Hepatocyte (in vitro differentiated cells): ENCODE results near the gene NECAB3. TPM values are rescaled to one million over a fixed set of nuclear protein-coding genes. Genes with fewer than 3 reads are reported as not detected.
"Not testable (repeated sequence)": the region's sequence is repeated elsewhere in the genome, so short reads cannot be mapped to it uniquely, and the experiment has no call there.

Source experiments
- DNase-seq: peaks from one replicate; pipeline ENCODE4 v3.0.0-alpha.2; 2016; ENCODE audit warnings: low spot score
- H2AFZ ChIP-seq: fragments of 200-600 bp; sonication (generic); 2 replicates; pipeline ENCODE4 v1.6.0; 2016; ENCODE audit warnings: antibody characterized with exemption, mild to moderate bottlenecking
- H3K27ac ChIP-seq: fragments of 200-600 bp; sonication (generic); 2 replicates; pipeline ENCODE4 v1.5.1; 2016; ENCODE audit warnings: mild to moderate bottlenecking
- H3K27me3 ChIP-seq: fragments of 200-600 bp; sonication (generic); 2 replicates; pipeline ENCODE4 v1.6.1; 2016
- H3K36me3 ChIP-seq: fragments of 200-600 bp; sonication (generic); replicated peaks from 2 replicates; pipeline ENCODE4 v1.5.1; 2016; ENCODE audit warnings: low read depth; ENCODE audit not compliant: insufficient read depth
- H3K4me1 ChIP-seq: fragments of 200-600 bp; sonication (generic); 2 replicates; pipeline ENCODE4 v1.5.1; 2016; ENCODE audit warnings: mild to moderate bottlenecking, moderate library complexity; ENCODE audit not compliant: insufficient read depth
- H3K4me2 ChIP-seq: fragments of 200-600 bp; sonication (generic); 2 replicates; pipeline ENCODE4 v1.6.0; 2016
- H3K4me3 ChIP-seq: fragments of 200-600 bp; sonication (generic); 2 replicates; pipeline ENCODE4 v1.5.1; 2016; ENCODE audit warnings: mild to moderate bottlenecking
- H3K79me2 ChIP-seq: fragments of 200-600 bp; sonication (generic); 2 replicates; pipeline ENCODE4 v1.6.0; 2017; ENCODE audit warnings: mild to moderate bottlenecking
- H3K9me2 ChIP-seq: fragments of 200-600 bp; sonication (generic); replicated peaks from 2 replicates; pipeline ENCODE4 v1.6.0; 2017; ENCODE audit warnings: mild to moderate bottlenecking; ENCODE audit not compliant: insufficient read depth
- H3K9me3 ChIP-seq: fragments of 200-600 bp; sonication (generic); 2 replicates; pipeline ENCODE4 v1.5.1; 2016; ENCODE audit warnings: low read depth, mild to moderate bottlenecking
- H4K20me1 ChIP-seq: fragments of 200-600 bp; sonication (generic); 2 replicates; pipeline ENCODE4 v1.6.0; 2016; ENCODE audit warnings: mild to moderate bottlenecking; ENCODE audit not compliant: insufficient read depth, poor library complexity, severe bottlenecking
- CTCF ChIP-seq: fragments of 200-600 bp; sonication (generic); IDR thresholded peaks from 2 replicates; pipeline ENCODE4 v1.5.1; 2016; ENCODE audit warnings: antibody characterized with exemption, mild to moderate bottlenecking; ENCODE audit not compliant: poor library complexity
- EZH2 ChIP-seq: fragments of 200-600 bp; sonication (generic); IDR thresholded peaks from 2 replicates; pipeline ENCODE4 v1.6.1; 2016; ENCODE audit warnings: antibody characterized with exemption, mild to moderate bottlenecking, borderline replicate concordance
- EZH2phosphoT487 ChIP-seq: fragments of 200-600 bp; sonication (generic); IDR thresholded peaks from one replicate; pipeline ENCODE4 v1.6.1; 2018; ENCODE audit warnings: antibody characterized with exemption, mild to moderate bottlenecking, low read depth, moderate library complexity; ENCODE audit not compliant: unreplicated experiment, severe bottlenecking
- WGBS: methylation state at CpG from one replicate; pipeline ENCODE4 v1.1.6; 2016; ENCODE audit warnings: low lambda C conversion rate; ENCODE audit errors: missing lambda C conversion rate; 5-methylcytosine and 5-hydroxymethylcytosine counted together
- polyA plus RNA-seq: library from polyadenylated mRNA; unstranded; fragments of >200 nt; fragmentation: Nextera tagmentation; extraction: Ambion mirVana; gene quantifications from 2 replicates; pipeline ENCODE4 v1.2.1, GENCODE V29; 2016
- total RNA-seq: library from RNA; depleted of rRNA; stranded (reverse); fragments of >200 nt; gene quantifications from 2 replicates; pipeline ENCODE4 v1.2.3, GENCODE V29; 2014

NECAB3 gene
- total and polyA plus RNA-seq, 2 experiments from 2014 or later = 50.6 to 55.4 TPM

- Histone ChIP-seq H4K20me1 (no peaks in the 10 kb centered on the region), H3K4me2 (no peak overlapping the region), H3K9me3 (no peaks in the 10 kb centered on the region), H3K9me2 (no peaks in the 10 kb centered on the region), H3K27ac (no peak overlapping the region), H3K4me3 (no peak overlapping the region), H2AFZ (no peak overlapping the region), H3K36me3 (no peaks in the 10 kb centered on the region), H3K4me1 (no peaks in the 10 kb centered on the region), H3K27me3 (no peaks in the 10 kb centered on the region), H3K79me2 (no peaks in the 10 kb centered on the region)
- WGBS = 95% methylated on average over 8 of the region's 8 CpGs
- no peak for DNase-seq
- no peak for TF ChIP-seq CTCF
- no peak for TF ChIP-seq EZH2
- TF ChIP-seq EZH2phosphoT487 = no peak
Measured at GRCh38 chr20:33703498-33704137, 29.4 kb upstream of the NECAB3 start.

GRCh38 chr20:33702861-33703260, 28.6 kb upstream of the NECAB3 start:
- Histone ChIP-seq H3K4me1 (no peaks in the 10 kb centered on the region), H3K4me2 (no peak overlapping the region), H3K9me2 (no peaks in the 10 kb centered on the region), H3K27me3 (no peaks in the 10 kb centered on the region), H3K9me3 (no peaks in the 10 kb centered on the region), H3K4me3 (no peak overlapping the region), H3K27ac (no peak overlapping the region), H4K20me1 (no peaks in the 10 kb centered on the region), H3K79me2 (no peaks in the 10 kb centered on the region), H3K36me3 (no peaks in the 10 kb centered on the region), H2AFZ (no peak overlapping the region)
- no peak for DNase-seq
- no peak for TF ChIP-seq EZH2
- no peak for TF ChIP-seq EZH2phosphoT487
- TF ChIP-seq CTCF = no peak
- WGBS = 92% methylated on average over 5 of the region's 5 CpGs

- no peak for DNase-seq
- Histone ChIP-seq H3K9me3 (no peaks in the 10 kb centered on the region), H4K20me1 (no peaks in the 10 kb centered on the region), H3K27me3 (no peaks in the 10 kb centered on the region), H3K9me2 (no peaks in the 10 kb centered on the region), H3K4me1 (no peaks in the 10 kb centered on the region), H3K4me2 (no peak overlapping the region), H3K79me2 (no peaks in the 10 kb centered on the region), H3K27ac (no peak overlapping the region), H3K4me3 (no peak overlapping the region), H3K36me3 (no peaks in the 10 kb centered on the region), H2AFZ (no peak overlapping the region)
- TF ChIP-seq CTCF = no peak
- no peak for TF ChIP-seq EZH2
- no peak for TF ChIP-seq EZH2phosphoT487
- WGBS = 88% methylated on average over 9 of the region's 27 CpGs
Measured at GRCh38 chr20:33701629-33702450, 27.6 kb upstream of the NECAB3 start.

GRCh38 chr20:33700696-33701441, 26.6 kb upstream of the NECAB3 start:
- H3K9me3 ChIP-seq, H3K79me2 ChIP-seq, H3K27me3 ChIP-seq, H2AFZ ChIP-seq, DNase-seq, H3K4me2 ChIP-seq, H3K27ac ChIP-seq, H3K9me2 ChIP-seq, H3K36me3 ChIP-seq, H4K20me1 ChIP-seq, H3K4me3 ChIP-seq, H3K4me1 ChIP-seq: not testable (repeated sequence)
- 97% methylated on average over 35 of the region's 45 CpGs for WGBS

GRCh38 chr20:33698966-33699365, 24.7 kb upstream of the NECAB3 start:
- DNase-seq, H3K9me2 ChIP-seq, H3K4me2 ChIP-seq, H4K20me1 ChIP-seq, H2AFZ ChIP-seq, H3K9me3 ChIP-seq, H3K36me3 ChIP-seq, H3K4me1 ChIP-seq, H3K27ac ChIP-seq, H3K79me2 ChIP-seq, H3K27me3 ChIP-seq, H3K4me3 ChIP-seq: not testable (repeated sequence)
- WGBS = 98% methylated on average over 12 of the region's 27 CpGs
